Ishikawa (cell line): ENCODE data around the gene MRTFA.

Source experiments
- CEBPB ChIP-seq: IDR thresholded peaks from 2 replicates; pipeline ENCODE4 v1.6.1; 2012
- CREB1 ChIP-seq: IDR thresholded peaks from 2 replicates; pipeline ENCODE4 v1.6.1; 2012; ENCODE audit warnings: low read depth
- EGR1 ChIP-seq: IDR thresholded peaks from 2 replicates; pipeline ENCODE4 v1.6.1; 2012
- EP300 ChIP-seq: IDR thresholded peaks from 2 replicates; pipeline ENCODE4 v1.6.1; 2012; ENCODE audit warnings: borderline replicate concordance
- FOXM1 ChIP-seq: IDR thresholded peaks from 2 replicates; pipeline ENCODE4 v1.6.1; 2012; ENCODE audit warnings: low read depth, borderline replicate concordance
- NFIC ChIP-seq: IDR thresholded peaks from 2 replicates; pipeline ENCODE4 v1.6.1; 2012
- REST ChIP-seq: IDR thresholded peaks from 2 replicates; pipeline ENCODE4 v1.6.1; 2012; ENCODE audit warnings: low read depth, mild to moderate bottlenecking
- TAF1 ChIP-seq: IDR thresholded peaks from 2 replicates; pipeline ENCODE4 v1.6.1; 2012; ENCODE audit warnings: low read depth, mild to moderate bottlenecking
- TCF12 ChIP-seq: IDR thresholded peaks from 2 replicates; pipeline ENCODE4 v1.6.1; 2012; ENCODE audit warnings: low read depth
- YY1 ChIP-seq: IDR thresholded peaks from 2 replicates; pipeline ENCODE4 v1.6.1; 2012; ENCODE audit warnings: low read depth

DNA sequence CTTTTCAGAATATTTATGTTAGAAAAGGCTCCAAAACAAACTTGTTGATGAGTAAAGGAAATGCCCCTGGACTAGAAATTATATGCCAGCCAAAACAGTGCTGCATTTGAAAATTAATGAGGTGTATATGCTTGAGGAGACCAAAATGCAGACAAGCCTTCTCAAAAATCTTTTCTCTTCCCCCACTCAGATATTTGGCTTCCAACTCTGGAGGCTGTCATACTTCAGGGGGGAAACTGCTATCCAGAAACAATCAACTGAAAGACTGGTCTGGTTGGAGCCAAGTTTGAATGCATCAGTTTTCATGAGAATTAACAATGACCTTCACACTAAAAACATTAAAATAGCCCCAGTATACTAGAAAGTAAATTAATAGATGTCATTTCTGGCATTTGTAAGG, 167.9 kb downstream of the MRTFA start:
- TF ChIP-seq TCF12 (no peak), EP300 (no peak), EGR1 (no peak), REST (no peak), YY1 (no peak), FOXM1 (no peak), TAF1 (no peak), CEBPB (no peak), NFIC (no peak), CREB1 (no peak)
